Skin epidermis (tissue), 12 donors: ENCODE data around the gene C4BPA.

Experiments used
- H3K27ac ChIP-seq, 21 experiments: fragments of 200-600 bp; sonication (generic) in 11 of 21; one replicate each; pipeline ENCODE4 v1.5.0; 2020; ENCODE audit warnings: mild to moderate bottlenecking in 3 of 21, inconsistent platforms in 2 of 21, moderate library complexity in 2 of 21
- H3K4me3 ChIP-seq, 7 experiments: fragments of 200-600 bp; sonication (generic) in 2 of 7; one replicate each; pipeline ENCODE4 v1.5.0; 2020; ENCODE audit warnings: inconsistent platforms in 2 of 7, mild to moderate bottlenecking in 2 of 7, moderate library complexity in 1 of 7

The C4BPA gene

GRCh38 chr1:207076181-207076955 lies 27.7 kb upstream of the C4BPA start:
- Histone ChIP-seq H3K27ac (no peak overlapping the region), H3K4me3 (no peak overlapping the region)

GRCh38 chr1:207077012-207077411 lies 27.0 kb upstream of the C4BPA start:
- no peak overlapping the region for H3K27ac ChIP-seq

DNA sequence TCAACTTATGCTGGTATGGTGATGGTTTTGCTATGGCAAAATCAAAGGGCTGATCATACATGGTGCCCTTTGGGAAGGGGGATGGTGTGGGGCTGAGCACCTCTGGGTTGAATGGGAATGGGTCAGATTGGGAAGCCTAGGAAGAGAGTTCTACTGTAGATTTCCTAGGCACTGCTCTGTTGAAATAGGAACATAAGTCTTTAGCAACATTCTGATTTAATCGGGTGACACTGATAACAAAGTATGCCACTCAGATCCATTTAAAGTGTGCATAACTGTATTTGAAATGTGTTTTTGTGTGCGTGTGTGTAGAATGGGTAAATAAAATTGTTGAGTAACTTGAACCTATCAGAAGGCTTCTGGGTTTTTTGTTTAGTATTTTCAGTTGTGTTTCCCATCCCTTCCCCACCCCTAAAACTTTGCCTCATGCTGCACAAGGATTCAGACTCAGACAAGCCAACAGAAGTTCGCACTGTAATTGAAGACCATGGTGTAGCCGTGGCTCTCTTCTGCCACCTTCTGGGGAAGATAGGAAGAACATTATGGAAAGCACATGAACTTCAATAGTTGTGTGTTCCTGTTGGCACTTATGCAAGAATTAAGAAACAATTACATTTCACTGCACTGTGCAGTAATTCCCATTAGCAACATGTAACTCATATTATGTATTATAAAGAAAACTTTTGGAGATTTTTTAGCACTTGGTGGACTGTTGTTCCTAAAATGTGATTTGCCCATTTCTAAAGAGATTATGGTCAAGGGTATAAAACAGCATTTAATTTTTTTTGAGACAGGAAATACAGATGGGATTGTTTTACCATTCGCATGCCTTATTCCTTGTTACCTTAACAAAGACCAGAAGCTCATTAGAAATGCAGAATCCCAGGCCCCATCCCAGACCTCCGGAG lies 26.3 kb upstream of the C4BPA start:
- no peak overlapping the region for H3K27ac ChIP-seq
- no peak overlapping the region for H3K4me3 ChIP-seq

More at GRCh38 chr1:207077012-207077411, 27.0 kb upstream of the C4BPA start:
- no peak overlapping the region for H3K4me3 ChIP-seq

DNA sequence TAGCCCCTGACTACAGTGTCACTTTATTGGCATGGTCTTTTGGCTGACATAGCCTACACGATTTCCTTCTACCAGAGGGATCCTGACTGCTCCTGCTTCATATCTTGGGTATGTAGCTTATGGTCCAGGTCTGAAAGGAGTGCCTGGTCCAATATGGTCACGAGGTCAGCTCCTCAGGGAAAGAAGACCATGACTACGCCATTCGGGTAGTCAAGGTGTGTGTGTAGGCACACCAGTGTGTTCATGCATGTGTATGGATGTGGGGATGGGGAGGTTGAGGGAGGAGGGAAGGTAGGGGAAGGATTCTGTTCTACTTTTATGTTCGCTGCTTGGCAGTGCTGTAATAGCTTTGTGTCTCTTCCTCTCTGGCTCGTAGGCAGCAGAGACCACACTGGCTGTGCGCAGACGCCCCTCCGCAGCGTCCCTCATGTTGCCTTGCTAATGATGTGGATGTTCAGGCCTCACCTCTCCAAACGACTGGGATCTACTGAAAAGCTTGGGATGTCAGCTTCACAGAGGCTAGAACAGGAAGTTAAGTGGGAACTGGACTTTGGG lies 25.4 kb upstream of the C4BPA start:
- no peak overlapping the region for H3K4me3 ChIP-seq
- no peak overlapping the region for H3K27ac ChIP-seq

GRCh38 chr1:207079706-207080241 lies 24.3 kb upstream of the C4BPA start:
- Histone ChIP-seq H3K27ac (no peak overlapping the region), H3K4me3 (no peak overlapping the region)

DNA sequence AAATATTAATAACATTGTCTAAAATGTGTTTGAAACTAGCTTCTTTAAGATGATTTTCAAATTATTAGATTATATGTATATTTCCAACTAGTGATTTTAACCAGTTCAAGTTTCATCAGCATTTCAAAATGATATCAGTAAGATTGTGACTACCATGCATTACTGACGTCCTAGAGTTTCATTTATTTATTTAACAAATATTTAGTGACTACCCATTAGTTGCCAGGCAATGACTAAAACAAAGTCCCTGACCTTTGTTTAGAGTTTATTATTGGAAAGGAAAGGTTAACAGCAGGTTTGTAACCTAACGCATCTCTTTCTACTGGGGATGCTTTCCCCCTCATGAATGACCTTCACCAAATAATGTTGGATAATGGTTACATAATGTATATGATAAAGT lies 22.9 kb upstream of the C4BPA start:
- H3K27ac ChIP-seq: no peak overlapping the region

GRCh38 chr1:207081806-207082205 lies 22.2 kb upstream of the C4BPA start:
- H3K4me3 ChIP-seq: no peak overlapping the region
- H3K27ac ChIP-seq: no peak overlapping the region

More for the DNA sequence above, 22.9 kb upstream of the C4BPA start:
- H3K4me3 ChIP-seq: no peak overlapping the region

DNA sequence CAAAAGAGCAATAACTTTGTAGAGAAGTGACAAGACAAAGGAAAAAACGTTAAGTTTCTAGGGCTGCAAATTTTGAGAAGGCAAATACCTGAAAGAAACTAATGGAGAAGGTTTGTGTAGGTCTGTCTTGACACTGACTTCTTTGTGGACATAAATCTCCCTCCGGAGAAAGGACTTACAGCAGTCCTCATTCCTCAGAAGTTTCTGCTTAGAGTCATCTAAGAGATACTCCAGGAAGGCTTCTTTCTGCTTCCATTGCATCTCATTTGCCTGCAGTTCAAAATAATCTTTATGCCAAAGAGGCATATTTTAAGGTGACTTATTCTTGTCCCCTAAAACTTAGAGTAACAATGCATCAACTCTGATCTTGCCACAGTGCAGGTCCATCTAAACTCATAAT lies 19.8 kb upstream of the C4BPA start:
- Histone ChIP-seq H3K4me3 (no peak overlapping the region), H3K27ac (no peak overlapping the region)

- no peak overlapping the region for H3K4me3 ChIP-seq
- no peak overlapping the region for H3K27ac ChIP-seq
Measured at GRCh38 chr1:207084701-207085180, 19.3 kb upstream of the C4BPA start.

- no peak overlapping the region for H3K4me3 ChIP-seq
- no peak overlapping the region for H3K27ac ChIP-seq
Measured at GRCh38 chr1:207085887-207086286, 18.1 kb upstream of the C4BPA start.

GRCh38 chr1:207088161-207088560 lies 15.9 kb upstream of the C4BPA start:
- no peak overlapping the region for H3K4me3 ChIP-seq
- H3K27ac ChIP-seq: no peak overlapping the region

DNA sequence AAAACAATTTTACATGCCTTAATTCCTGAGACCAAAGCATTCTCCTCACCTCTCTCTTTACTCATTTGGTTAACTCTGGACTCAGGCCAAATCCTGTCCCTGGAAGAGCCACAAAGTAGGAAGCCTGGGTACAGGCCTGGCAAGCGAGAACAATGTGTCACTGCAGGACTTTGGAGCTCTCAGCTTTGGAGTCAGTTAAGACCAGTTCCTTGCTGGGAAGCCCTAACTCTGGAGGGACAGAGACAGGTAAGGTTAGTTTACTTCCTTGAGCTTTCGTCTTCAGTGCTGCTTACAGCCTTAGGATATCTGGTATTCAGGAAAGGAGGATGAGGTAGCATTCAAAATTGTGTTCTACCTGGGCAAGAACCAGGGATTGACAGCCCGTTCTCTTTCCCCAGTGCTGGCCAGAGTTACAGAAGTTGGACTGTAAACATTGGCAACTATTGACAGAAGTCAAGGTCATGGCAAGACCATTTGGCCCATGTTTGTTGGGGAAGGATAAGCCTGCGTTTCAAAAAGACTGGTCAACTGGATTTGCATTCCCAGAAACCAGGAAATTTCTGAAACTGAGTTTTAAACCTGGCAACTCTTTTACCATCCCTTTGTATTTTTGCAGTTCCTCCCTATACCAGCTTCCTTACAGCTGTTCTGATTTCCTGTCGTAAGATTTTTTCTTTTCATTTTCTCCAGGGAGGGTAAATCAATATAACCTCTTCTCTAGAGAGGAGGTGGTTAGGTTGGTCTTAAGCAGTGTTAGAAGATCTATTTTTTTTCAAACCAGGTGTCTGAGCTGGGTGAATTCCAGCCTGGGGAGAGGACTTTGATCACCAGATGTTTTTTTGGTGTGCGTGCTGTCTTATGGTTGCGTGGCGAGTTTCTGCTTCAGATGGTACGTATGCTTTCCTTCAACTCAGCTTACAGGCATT lies 15.1 kb upstream of the C4BPA start, which contains the start of gene C4BPB:
Gene C4BPB (plus strand): TSS at position 160 of the 926 bp plus-strand sequence. CDS start 672 bp downstream, at position 832.
- H3K27ac ChIP-seq: no peak within 1 kb of the TSS
- no peak within 1 kb of the TSS for H3K4me3 ChIP-seq

DNA sequence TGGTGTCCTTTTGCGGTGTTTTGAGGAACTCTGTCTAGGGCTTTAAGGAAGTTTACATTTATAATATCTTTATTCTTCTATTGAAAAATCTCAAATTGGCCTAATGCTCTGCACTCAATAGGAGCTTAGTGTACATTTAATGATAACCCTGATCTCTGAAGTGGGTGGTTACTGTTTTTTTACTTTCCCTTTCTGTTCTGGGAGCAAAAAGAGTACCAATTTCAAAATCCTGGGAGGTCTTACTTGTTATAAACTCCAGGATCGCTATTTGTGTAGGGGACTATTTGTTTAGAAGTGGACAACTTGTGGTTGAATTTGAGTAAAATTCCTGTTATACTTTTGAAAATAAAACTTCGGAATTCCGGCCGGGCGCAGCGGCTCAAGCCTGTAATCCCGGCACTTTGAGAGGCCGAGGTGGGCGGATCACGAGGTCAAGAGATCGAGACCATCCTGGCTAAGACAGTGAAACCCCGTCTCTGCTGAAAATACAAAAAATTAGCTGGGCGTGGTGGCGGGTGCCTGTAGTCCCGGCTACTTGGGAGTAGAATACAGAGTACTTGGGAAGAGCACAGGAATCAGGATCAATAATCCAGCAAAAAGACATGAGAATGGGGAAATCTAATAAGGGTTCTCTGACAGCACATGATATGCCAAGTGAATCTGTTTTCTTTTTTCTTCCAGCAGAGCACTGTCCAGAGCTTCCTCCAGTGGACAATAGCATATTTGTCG lies 14.2 kb upstream of the C4BPA start:
- no peak overlapping the region for H3K27ac ChIP-seq
- no peak overlapping the region for H3K4me3 ChIP-seq

DNA sequence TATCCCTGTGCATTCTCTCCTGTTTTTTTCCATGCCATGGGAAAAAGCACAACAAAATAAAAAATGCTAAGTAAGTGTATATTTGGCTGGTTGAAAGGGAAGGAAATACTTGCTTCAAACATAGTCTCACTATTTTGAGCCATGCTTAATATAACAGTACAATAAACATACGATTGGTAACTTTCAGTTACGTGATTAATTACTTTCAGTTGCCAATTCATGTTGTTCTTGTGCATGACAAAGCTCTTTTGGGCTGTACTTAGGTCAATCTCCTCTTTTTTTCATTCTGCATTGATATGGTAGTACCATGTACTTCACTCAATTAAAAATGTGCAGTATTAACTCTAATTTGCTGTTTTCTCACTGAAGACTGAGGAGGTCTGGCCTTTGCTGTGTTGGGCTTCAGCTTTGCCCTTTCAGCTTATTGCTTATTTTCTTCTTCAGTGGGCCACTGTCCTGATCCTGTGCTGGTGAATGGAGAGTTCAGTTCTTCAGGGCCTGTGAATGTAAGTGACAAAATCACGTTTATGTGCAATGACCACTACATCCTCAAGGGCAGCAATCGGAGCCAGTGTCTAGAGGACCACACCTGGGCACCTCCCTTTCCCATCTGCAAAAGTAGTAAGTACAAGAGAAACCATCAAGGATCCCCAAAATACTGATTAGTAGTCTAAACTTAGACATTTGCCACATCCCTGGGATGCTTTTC lies 12.7 kb upstream of the C4BPA start:
- Histone ChIP-seq H3K27ac (no peak overlapping the region), H3K4me3 (no peak overlapping the region)

GRCh38 chr1:207093944-207094343 lies 10.1 kb upstream of the C4BPA start:
- no peak overlapping the region for H3K4me3 ChIP-seq
- H3K27ac ChIP-seq: no peak overlapping the region

DNA sequence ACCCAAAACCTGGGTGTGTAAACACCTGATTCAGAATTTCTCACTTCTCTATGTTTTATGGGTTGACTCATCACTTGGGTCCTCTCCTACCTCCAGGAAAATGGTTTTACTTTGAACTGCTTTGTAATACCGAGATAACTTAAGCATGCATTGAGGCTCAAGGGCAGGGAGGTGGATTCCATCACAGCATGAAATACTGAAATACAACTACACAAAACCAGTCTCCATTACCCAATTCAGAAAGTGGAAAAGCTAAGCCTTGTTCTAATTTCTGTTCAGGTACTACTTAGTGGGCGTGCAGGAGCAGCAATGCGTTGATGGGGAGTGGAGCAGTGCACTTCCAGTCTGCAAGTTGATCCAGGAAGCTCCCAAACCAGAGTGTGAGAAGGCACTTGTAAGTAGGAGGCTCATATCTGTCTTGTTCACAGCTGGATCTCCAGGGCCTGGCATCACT lies 6.1 kb upstream of the C4BPA start:
- no peak overlapping the region for H3K4me3 ChIP-seq
- no peak overlapping the region for H3K27ac ChIP-seq

DNA sequence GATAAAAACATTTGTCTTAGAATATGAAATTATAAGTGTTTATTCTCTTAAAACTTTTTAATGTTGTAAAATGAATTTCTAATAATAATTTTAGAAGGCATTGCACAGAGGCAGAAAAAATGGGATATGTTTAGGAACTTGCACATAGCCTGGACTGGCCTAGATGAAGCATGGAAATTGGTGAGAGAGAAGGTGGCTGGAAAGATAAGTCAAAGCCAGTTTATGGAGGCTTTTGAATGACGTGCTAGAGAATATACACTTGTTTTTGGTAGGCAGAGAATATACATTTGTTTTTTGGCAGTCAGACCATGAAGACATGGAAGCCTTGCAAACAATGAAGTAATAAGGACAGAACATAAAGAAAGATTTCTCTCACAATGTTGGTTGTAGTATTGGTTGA lies 2.3 kb upstream of the C4BPA start:
- no peak overlapping the region for H3K27ac ChIP-seq
- no peak overlapping the region for H3K4me3 ChIP-seq

DNA sequence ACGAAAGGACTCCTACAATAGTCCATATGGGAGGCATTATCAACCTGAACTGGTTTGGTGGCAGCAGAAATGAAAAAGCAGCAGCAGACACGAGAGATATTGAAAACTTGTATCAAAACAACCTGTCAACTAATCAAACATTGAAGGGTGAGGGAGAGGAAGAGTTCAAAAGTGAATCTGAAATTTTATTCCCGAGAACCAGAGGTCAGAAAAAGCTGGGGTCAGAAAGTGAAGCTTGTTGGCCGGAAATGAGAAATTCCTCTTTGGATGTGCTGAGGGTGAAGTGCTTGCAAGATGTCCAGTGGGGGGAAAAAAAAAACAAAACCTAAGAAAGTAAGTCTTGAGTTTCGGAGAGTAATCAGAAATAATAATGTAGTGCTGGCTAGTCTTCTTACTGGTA lies 1.9 kb upstream of the C4BPA start:
- H3K4me3 ChIP-seq: no peak overlapping the region
- H3K27ac ChIP-seq: no peak overlapping the region
